Right forelimb (tissue), 1 donor: Measurements from ENCODE around the gene AHRR.

Experiments used
- DNase-seq: peaks from one replicate; pipeline ENCODE4 v3.0.0-alpha.2; 2018

Gene AHRR

GRCh38 chr5:417301-418161, 96.0 kb downstream of the AHRR start:
- no peak for DNase-seq

GRCh38 chr5:418162-419121, 96.9 kb downstream of the AHRR start:
- no peak for DNase-seq

GRCh38 chr5:419970-420369, 98.5 kb downstream of the AHRR start:
- DNase-seq: no peak

DNA sequence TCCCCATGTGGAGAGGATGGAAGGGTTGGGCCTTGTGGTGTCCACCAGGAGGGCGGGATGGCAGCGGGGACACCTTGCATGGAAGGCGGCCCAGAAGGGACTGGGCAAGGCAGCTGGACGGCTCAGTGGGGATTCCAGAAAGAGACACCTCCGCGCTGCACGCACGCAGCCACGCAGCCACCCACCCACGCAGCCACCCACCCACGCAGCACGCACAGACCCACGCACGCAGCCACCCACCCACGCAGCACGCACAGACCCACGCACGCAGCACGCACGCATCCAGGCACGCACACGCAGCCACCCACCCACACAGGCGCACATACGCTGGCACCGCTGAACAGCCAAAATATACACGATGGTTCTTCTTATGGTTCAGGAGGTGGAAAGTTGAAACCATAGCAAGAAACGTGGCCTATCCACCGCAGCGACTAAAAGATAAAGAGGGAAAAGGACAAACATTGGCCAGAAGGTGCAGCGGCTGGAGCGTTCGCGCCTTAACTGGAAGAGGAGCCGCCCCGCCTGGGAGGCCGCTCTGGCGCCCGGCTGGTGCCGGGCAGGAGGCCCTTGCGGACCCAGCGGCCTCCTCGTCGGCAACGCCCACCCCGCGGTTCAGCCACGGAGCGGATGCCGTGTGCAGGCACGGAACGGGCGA, 99.2 kb downstream of the AHRR start:
- DNase-seq: no peak

DNA sequence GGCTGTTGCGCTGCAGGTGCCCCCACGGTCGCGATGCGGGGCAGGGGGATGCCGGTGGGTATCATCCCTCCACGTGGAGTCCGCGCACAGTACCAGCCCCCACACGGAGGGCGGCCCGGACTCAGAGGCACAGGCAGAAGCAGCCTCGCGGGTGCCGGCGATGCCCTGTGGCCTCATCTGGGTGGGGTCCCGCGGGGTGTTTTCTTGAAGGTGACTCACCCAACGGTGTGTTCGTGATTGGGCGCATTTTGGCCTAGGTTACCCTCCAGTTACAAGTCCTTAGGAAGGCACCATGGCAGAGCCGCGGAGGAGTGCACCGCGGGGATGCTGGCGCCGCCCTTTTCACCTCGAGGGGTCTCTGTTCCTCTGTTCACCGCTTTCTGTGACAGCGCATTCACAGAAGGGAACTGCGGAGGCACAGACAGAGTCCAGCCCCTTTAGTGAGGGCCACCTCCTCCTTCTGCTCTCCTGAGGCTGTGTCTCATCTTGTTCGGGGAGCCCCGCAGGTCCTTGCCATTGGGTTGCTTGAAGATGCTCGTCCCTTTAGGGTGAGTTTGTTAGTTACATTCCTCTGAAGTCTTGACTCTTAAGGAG, 99.9 kb downstream of the AHRR start:
- no peak for DNase-seq

DNA sequence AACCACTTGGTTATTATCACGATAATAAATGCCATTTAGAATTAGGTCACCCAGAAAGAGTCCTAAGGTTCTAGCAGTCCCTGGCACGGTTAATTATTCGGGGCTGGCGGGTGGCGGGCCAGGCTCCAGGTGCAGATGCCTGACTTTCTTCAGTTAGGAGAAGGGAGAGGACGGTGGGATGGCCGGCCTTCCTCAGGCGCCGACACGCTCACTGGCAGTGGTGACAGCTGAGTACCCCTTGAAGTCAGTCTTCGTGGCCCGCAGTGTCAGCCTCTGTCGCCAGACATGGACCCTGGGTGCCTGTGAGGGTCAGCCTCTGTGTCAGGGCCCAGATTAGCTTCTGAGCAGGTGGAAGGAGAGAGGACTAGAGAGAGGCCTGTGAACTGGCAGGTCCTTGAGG, 100.4 kb downstream of the AHRR start:
- DNase-seq: no peak

DNA sequence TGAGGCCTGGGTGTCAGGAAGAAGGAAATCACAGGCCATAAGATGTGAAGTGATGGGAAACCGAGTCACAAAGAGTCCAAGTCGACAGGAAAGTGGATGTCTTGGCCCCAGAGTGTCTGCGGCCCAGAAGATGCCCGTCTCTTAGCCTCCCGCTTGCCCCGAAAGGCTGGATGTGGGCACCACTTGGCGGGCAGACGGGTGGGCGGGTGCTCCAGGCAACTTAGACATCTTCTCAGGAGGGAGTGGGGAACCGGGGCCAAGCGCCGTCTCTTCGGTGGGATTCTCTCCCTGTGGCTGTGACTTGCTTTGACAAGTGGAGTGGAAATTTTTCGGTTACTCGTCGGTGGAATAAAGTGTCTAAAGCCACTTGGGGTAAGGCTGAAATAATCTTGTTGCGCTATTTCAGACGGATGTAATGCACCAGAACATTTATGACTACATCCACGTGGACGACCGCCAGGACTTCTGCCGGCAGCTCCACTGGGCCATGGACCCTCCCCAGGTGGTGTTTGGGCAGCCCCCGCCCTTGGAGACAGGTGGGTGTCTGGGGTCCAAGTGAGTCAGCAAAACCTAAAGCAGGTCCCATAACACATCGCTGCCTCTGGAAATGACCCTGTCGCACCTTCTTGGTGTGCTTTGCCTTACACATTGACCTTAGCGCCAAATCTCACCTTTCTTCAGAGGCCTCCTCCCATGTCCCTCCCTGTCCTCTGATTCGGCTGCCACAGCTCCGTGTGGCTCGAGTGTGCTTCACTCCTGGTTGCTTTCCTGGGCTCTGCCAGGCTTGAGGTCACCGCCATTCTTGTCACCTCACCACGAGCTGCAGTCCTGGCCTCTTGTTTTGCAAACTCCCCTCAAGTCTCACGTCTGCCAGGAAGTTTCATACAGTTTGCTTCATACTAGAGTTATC, 101.1 kb downstream of the AHRR start:
- DNase-seq: no peak

DNA sequence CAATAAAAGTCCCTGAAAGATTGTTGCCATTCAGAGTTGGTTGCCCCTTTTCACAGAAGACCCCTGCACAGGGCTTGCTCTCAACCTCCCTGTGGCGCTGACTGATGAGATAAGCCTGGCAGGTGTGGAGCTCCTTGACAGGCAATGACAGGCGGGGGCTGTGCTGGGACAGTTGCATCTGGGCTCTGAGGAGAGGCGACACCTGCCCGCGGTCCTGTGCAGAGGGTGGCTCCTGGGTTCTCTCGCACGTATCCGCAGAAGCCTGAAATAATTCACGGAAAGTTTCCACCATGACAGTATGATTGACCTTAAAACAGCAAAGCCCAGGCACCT, 101.7 kb downstream of the AHRR start:
- no peak for DNase-seq

DNA sequence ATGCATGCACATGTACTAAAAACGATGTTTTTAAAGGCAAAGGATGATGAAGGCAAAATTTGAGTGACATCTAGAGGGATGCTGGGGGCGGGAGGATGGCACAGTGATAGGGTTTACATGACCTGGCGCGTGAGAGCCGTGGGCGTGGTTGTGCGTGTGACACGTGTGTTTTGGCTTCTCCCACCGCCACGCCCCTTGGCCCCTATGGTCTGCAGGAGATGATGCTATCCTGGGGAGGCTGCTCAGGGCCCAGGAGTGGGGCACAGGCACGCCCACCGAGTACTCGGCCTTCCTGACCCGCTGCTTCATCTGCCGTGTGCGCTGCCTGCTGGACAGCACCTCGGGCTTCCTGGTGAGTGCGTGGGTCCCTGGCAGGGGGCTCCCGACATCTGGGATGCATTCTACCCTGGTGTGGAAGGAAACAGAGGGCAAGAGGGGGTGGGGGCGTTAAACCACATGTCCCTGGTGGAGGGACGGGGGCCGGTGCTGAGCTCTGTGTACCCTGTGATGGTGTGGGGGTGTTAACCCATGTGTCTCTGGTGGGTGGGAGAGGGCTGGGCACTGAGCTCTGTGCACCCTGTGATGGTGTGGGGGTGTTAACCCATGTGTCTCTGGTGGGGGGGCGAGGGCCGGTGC, 102.2 kb downstream of the AHRR start:
- no peak for DNase-seq

DNA sequence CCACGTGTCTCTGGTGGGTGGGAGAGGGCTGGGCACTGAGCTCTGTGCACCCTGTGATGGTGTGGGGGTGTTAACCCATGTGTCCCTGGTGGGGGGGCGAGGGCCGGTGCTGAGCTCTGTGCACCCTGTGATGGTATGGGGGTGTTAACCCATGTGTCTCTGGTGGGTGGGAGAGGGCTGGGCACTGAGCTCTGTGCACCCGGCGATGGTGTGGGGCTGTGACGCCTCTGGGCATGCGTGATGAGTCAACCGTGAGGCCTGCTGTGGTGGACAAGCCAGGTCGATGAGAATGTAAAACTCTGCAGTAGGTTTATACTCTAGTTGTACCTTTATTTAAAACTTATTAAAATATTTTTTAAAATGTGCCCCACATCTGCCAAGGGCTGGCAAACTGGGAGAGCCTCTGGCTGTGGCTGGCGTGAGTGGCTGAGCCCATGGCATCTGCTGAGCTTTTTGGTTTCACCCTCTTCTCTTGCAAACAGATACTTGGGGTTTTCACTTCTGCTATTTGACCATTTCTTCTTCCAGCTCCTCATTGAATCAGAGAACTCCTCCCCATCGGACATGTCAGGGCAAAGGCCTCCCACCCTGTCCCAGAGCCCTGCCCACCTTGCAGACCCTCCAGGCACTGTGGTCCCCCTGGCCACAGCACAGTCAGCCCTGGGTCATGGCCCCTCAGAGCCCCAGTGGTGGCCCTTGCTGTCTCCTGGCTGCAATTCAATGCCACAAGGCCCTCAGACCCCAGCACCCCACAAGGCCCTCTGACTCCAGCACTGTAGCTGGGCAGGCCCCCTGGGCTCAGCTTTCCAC, 103.0 kb downstream of the AHRR start:
- no peak for DNase-seq

GRCh38 chr5:425714-426113, 104.2 kb downstream of the AHRR start:
- no peak for DNase-seq

DNA sequence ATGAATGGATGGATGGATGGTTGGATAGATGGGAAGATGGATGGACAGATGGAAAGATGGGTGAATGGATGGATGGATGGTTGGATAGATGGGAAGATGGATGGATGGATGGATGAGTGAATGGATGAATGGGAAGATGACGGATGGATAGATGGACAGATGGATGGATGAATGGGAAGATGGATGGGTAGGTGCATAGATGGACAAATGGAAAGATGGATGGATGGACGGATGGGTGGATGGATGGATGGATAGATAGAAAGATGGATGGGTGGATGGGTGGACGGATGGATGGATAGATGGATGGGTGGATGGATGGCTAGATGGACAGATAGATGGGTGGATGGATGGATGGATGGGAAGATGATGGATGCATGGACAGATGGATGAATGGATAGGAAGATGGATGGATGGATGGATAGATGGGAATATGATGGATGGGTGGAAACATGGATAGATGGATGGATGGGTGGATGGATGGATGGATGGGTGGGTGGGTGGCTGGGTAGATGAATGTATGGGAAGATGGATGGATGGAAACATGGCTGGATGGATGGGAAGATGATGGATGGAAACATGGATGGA, 105.0 kb downstream of the AHRR start:
- DNase-seq: no peak

DNA sequence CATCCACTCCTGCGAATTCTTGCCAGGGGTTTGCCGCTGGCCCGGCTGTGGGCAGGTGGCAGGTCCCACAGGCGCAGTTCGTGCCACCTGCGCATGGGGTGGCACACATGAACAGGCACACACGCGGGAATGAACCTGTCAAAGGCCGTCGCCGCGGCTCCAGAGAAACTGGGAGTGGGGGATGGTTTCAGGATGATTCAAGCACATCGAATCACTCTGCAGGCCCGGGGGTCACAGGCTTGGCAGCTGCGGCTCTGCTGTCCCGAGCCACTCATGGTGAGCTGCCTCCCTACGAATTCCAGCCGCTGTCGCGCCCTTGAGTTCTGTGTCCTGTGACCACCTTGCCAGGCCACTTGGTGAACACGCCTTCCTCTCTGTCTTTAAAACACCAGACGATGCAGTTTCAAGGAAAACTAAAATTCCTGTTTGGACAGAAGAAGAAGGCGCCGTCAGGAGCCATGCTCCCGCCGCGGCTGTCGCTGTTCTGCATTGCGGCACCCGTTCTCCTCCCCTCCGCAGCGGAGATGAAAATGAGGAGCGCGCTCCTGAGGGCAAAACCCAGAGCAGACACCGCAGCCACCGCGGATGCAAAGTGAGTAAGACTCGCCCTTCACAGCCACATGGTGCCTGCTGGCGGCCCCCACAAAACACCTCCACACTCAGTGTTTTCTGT, 106.0 kb downstream of the AHRR start:
- DNase-seq: no peak

DNA sequence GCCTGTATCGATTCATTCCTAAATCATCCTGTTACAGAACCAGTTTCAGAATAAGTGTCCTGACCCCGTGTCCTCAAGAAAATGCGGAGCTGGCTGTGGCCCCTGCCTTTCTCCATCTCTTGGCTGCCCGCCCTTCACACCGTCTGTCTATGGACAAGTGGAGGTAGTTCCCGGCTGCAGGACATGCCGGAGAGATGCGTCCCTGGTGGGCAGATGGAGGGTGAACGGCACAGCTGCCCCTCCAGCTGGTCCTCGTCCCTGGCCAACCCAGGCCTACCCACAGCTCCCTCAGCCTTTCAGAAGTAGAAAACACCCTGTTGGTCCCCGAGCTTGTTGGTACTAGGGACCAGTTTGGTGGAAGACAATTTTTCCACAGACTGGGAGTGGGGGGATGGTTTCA, 106.7 kb downstream of the AHRR start:
- DNase-seq: no peak

- no peak for DNase-seq
Measured at GRCh38 chr5:428754-429452, 107.4 kb downstream of the AHRR start.

GRCh38 chr5:429453-430188, 108.1 kb downstream of the AHRR start:
- peak; percentile 84 for DNase-seq

- DNase-seq: no peak
Measured at GRCh38 chr5:430214-430925, 108.9 kb downstream of the AHRR start.
